NCI-H2081 treated with DMSO at 0.1 percent for 48 hours (cell line): Measurements from ENCODE around the gene MROH7.
"Not testable (repeated sequence)": the region's sequence is repeated elsewhere in the genome, so short reads cannot be mapped to it uniquely, and the experiment has no call there.

Experiments used
- DNase-seq: peaks from one replicate; lab custom pipeline; 2025; lab: John Stamatoyannopoulos, UW

MROH7 gene

DNA sequence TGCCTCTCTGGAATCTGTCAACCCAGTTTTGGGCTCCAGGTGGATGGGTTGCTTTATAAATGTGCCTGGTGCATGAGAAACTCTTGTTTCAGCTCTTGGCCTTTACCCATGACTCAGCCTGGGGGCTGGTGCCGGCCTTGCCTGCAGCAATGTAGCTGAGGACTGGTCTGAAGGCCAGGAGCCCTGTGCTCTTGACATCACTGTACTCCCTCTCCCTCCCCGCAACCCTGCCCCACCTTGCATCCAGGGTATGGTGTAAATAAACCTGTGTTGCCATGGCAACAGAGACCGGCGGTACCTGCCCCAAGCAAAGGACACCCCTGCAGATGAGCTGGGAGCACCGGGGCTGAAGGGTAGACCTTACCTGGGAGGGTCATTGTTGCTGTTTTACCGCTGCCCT lies 31.5 kb upstream of the MROH7 start:
- DNase-seq = no peak

DNA sequence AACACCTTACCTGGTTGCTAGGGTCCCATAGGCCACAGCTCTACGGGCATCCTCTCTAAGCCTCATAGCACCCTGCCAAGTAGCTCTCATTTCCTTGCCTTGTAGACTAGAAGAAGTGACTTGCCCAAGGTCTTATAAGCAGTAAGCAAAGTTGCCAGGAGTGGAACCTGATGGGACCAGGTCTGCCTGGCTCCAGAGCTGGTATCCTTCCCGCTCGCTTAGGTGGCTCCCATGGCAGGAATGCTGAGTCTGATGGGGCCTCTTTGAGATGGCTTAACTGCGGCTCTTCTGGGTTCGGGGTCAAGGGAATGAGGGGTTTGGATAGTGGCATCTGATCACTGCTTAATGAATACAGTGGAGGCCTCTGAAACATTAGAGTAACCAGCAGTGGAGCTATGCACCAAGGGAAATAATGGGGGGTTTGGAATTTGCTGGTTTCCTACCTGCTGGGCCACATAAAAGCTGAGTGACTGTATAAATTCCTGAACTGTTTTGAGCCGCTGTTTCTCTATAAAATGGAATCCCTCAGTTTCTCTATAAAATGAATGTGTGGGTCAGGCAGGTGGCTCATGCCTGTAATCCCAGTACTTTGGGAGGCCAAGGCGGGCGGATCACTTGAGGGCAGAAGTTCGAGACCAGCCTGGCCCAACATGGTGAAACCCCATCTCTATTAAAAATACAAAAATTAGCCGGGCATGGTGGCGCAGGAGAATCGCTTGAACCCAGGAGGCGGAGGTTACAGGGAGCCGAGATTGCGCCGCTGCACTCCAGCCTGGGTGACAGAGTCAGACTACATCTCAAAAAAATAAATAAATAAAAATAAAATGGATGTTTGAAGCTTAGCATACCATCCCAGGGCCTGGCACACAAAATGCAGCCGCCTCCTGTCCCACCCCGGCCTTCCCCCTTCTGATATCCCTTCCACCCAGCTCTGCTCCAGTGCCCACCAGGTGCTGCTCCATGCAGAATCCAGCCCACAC lies 30.7 kb upstream of the MROH7 start:
- no peak for DNase-seq

DNA sequence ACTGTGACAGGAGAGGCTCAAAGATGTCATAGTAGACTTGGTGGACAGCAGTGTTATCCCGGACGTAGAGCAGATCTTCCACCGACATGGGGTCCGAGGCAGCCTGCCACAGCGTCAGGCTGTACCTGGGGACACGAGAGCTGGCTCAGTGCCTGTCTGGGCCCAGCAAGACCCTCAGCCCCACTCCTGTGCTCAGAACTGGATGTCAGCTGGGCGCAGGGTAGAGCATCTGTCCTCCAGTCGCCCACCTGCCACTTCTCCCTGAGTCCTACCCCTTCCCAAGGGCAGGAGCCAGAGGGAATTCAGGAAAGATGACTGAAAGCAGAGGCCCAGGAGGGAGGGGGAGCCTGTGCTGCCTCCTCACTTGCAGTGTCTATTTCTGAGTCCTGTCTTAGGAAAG lies 30.0 kb upstream of the MROH7 start:
- DNase-seq = no peak

DNA sequence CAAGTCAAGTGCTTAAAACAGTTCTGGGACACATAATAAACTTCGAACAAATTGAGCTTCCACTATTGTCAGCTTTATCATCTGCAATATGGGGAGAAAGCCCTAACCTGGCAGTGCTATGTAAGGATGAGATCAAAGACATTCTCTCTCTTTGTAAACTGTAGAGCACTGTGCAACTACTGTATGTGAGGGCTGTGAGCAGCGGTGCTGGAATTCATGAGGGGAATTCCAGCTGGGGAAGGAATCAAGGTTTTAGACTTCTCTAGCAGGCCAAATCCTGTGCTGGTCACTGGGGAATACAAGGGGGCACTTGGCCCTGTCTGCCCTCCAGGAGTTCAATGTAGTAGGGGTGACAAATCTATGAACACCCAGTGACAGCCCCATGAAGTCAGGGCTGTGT lies 27.6 kb upstream of the MROH7 start:
- no peak for DNase-seq

DNA sequence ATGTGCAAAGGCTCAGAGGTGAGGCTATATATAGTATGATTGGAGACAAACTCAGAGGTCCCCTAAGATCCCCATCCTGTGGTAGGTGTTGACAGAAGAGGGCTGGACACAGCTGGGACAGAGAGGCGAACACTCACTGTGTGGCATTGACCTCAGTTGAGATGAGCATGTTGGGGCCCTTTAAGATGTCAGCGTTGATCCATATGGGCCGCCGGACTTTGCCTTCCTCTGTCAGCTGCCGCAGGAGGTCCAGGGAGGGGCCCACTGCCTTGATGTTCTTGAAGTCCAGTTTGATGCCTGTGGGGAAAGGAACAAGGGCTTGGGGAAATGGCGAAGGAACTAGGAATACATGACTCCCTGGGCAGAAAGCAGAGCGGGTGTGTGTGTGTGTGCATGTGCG lies 27.0 kb upstream of the MROH7 start:
- DNase-seq = no peak

DNA sequence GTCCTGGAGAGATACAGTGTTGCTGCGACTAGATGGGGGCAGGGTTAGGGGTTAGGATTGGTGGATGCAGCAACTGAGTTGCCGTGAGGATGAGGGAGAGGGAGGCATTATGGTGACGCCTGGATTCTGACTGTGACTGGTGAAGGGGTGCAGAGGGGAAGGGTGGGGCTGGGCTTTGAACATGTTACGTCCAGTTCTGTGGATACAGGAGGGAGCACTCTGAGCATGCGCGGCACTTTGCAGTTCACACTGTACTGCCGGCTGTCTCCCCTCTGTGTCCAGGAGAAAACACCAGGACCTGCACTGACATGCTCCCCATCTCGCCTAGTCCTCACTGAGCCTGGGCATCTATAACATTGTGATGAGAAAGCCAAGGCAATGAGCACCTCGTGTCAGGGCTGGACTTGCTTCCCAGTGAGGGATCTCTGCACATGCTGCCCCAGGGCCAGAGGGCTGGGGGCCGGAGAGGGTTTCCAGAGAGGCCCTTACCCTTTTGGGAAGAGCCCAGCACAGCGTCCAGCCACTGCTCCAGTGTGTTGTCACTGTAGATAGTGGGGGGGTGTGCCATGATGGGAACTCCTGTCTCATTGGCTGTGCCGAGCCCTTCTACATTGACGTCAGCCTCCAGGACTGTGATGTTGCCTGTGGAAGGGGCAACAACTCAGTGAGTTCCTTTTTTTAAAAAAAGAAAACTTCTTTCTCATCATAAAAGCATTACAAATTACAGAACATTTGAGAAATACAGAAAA lies 25.9 kb upstream of the MROH7 start:
- no peak for DNase-seq

DNA sequence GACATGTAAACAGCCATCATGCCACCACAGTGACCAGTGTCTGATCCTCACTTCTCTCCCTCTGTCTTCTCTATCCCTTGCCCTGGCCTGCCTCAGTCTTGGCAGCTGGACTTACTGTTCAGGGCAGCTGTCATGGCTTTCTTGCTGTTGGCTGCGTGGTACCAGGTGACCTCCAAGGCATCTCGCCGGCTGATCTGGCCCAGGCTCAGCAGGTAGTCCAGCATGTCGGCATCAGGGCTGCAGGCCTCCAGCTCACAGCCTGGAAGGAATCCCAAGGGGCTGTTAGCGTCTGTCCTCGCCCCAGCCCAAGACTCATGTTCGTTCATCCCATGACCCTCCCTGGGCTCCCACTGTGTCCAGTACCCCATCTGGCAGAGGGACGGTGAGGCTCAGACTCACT lies 21.8 kb upstream of the MROH7 start:
- DNase-seq = no peak

DNA sequence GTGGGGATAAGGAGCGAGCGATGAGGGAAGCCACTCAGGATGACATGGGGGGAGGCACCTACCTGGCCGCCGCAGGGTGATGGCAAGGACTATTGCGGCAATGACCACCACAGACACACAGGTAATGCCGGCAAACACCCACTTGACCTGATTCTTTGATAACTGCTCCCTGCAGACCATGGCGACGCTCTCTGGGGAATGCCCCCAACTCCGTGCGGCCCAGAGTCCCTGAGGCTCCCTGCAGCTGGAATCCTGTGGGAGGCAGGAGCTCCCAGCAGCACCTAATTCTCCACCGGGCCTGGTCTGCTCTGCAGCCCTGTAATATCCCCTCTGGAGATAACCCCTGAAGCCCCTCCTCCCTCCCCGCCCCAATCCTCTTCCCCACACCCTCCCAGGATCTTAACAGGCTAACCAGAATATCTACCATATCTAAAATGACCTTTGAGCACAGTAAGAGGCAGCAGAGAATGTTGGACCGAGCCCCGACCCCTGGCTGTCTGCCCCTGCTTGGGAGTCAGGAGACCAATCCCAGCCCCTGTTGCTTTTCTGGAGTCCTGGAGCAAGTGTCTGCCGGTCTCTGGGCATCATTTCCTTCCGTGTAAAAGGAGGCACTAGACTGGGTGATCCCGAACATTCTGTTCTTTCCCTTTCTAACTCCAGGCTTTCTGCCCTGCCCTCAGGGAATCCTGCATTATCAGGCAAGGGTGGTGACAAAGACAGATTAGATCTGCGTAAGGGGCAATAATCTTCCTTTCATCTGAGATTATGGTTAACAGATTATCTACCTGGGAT lies 18.2 kb upstream of the MROH7 start, which contains the start of gene FAM151A:
FAM151A (minus strand) TSS at position 310 of the 792 bp plus-strand sequence; CDS start at position 180, 130 bp downstream.
- no peak for DNase-seq

DNA sequence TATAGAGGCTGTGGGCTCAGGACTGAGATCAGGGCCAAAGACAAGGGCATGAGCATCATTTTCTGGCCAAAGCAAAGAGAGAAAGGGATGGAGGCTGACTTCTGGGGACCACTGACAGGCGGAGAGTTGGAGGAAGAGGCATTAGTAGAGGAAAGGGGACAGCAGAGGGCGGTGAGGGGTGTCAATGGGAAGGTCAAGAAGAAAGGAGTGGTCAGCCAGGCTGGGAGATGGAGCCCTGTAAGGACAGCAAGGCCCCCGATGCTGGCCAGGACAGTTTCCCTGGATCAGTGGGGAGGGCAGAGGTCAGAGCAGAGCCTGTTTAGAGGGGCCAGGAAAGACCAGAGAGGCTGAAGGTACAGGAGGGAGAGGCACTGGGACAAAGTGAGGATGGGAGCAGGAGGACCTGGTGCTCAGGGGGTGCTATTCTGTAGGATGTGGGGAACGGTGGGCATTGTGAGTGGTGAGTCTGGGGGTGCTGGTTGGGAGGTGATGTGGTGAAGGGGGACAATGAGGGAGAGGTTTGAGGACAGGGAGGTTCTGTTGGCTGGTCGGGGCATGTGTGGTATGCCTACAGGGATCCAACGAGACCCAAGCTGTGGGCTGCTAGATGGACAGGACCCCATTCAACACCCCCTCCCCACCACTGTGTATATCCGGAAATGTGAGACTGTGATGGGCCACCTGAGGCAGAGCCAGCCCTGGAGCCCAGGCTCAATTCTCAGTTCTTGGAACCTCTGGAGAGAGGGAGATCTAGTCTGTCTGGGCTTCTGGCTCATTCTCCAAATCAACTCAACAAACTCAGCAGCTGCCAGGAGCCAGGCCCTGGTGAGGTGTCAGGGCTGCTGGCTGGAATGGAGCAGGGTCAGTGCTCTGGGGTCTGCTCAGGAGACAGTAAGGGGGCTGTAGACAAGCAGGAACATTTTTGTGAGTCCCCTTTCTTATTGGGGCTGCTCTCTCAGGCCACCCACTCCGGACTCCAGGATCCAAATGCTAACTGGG lies 16.8 kb upstream of the MROH7 start:
- DNase-seq = no peak

DNA sequence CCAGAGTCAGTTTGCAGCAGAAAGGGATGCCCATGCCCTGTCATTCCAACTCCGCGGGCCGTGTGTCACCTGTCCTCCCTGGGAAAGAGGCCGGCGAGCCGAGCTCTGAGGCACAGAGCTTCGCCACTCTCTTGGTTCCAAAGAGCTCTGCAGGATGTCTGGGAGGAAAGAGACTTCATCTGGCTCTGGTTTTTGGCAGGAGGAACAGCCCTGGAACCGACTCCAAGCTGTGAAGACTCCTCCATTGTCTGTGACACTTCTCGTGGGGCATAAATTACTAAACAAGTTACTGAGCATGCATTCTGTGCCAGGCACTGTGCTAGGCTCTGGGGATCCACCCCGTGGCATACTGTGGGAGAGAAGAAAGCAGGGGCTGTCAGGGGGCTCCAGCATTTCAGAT lies 14.4 kb upstream of the MROH7 start:
- no peak for DNase-seq

DNA sequence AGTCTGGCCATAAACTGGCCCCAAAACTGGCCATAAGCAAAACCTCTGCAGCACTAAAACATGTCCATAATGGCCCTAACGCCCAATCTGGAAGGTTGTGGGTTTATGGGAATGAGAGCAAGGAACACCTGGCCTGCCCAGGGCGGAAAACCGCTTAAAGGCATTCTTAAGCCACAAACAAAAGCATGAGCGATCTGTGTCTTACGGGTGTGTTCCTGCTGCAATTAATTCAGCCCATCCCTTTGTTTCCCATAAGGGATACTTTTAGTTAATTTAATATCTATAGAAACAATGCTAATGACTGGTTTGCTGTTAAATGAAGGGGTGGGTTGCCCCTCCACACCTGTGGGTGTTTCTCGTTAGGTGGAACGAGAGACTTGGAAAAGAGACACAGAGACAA lies 5.8 kb upstream of the MROH7 start:
- DNase-seq = not testable (repeated sequence)

DNA sequence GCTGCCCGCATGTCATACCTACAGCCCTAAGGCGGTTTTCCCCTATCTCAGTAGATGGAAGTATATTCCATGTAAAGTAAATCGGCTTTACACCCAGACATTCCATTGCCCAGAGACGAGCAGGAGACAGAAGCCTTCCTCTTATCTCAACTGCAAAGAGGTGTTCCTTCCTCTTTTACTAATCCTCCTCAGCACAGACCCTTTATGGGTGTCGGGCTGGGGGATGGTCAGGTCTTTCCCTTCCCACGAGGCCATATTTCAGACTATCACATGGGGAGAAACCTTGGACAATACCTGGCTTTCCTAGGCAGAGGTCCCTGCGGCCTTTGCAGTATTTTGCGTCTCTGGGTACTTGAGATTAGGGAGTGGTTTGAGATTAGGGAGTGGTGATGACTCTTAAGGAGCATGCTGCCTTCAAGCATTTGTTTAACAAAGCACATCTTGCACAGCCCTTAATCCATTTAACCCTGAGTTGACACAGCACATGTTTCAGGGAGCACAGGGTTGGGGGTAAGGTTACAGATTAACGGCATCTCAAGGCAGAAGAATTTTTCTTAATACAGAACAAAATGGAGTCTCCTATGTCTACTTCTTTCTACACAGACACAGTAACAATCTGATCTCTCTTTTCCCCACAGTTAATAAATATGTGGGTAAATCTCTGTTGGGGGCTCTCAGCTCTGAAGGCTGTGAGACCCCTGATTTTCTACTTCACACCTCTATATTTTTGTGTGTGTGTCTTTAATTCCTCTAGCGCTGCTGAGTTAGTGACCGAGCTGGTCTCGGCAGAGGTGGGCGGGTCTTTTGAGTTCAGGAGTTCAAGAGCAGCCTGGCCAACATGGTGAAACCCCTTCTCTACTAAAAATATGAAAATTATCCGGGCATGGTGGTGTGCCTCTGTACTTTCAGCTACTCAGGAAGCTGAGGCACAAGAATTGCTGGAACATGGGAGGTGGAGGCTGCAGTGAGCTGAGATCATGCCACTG lies 4.8 kb upstream of the MROH7 start:
- not testable (repeated sequence) for DNase-seq

DNA sequence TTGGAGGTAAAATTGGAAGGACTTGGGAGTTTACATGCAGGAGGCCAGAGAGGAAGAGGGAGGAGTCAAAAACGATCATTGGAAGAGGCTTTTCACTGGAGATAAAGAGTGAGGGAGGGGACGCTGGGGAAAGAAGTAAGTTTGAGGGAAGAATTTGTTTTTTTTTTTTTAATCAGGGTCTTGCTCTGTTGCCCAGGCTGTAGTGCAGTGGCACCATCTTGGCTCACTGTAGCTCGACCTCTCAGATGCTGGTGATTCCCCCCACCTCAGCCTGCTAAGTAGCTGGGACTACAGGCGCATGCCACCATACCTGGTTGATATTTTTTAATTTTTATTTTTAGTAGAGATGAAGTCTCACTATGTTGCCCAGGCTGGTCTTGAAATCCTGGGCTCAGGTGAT lies 1.2 kb upstream of the MROH7 start:
- DNase-seq = no peak

DNA sequence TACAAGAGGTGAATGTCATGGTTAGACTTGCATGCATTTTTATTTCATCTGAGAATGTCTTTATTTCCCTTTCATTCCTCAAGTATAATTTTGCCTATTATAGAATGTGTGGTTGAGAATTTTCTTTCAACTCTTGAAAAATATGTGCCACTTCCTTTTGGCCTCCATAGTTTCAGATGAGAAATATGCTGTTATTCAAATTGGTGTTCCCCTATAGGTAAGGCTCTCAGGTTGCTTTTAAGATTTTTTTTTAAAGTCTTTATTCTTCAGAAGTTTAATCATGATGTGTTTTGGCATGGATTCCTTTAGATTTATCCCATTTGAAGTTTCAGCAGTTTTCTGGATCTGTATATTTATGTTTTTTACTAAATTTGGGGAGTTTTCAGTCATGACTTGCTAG lies 2.1 kb downstream of the MROH7 start:
- no peak for DNase-seq

DNA sequence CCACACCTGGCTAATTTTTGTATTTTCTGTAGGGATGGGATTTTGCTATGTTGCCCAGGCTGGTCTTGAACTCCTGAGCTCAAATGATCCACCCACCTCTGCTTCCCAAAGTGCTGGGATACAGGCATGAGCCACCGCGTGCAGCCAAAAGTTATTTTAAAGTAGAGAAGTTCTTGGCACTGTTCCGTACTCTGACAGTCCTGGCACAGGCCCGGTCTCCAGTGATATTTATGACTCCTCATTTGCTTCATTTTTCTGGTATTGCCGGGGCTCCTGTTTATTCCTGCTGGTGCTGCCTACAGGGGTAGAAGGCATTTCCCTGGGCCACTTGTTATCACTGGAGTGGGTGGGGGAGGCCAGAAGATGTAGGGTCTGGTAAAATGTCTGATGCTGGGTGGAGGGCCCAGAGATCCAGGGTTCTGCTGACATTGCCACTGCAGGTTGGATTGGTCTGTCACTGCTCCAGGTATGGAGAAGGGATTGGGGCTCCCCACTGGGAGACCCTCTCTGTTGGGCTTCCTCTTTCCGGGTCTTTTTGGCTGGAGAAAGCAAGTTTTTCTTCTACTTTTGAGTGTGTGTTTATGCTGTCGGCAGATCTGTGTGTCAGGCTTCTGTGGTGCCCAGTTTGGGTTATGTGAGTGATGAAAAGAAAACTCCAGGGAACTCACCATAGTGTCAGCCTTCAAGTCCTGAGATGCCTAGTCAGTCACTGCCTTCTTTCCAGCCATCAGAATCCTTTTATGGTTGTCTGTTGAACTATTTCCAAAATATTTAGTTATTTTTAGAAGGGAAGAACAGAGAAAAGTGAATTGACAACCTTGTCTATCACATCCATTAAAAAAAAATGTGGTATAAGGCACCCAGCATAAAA lies 4.5 kb downstream of the MROH7 start:
- DNase-seq = no peak

DNA sequence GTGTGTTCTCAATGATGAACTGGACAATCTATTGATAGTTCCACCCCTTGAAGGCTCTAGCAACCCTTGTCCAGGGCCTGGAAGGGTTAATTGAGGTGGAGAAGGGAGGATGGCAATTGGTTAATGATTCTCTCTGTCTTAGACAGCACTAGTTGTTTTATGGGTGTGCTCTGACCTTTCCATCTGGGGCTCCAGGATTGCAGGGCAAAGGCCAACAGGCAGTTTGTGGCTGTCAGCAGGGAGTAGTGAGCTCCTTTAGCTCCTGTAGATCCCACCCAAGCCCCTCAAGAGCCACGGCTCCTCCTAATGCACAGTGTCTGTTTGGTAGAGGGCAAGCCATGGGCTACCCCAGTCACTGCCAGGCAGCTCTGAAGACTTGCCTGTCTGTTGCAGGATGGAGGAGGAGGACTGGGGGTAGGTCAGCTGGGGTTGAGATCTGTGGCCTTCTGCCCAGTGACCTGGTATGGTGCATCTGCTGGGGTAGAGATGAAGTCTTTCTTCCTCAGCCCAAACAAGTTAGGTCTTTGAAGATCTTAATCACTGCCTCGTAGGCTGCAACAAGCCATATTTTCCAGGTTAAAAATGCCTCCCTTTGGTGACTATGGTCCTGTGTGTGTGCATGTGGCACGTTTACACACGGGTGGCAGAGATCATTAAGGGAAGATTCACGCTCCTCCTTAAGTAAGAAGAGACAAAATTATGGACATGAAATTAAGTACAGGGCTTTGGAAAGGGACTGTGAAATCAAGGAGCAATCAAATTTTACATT lies 7.7 kb downstream of the MROH7 start:
- no peak for DNase-seq

DNA sequence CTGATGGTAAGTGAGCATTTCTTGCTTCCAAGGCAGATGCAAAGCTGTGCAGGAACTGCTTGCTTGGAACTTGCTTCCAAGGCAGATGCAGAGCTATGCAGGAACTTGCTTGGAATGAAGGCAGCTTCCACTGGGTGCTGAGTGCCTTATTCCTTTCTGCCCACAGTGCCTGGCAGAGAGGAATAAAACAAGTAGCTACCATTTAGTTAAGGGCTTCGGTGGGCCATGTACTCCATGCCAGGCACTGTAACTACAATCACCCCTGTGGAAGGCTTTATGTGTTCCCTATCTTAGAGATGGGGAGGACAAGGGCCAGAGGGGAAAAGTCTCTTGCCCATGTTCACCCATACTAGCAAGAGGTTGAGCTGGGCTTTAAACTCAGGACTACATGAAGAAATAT lies 8.3 kb downstream of the MROH7 start:
- DNase-seq = no peak

DNA sequence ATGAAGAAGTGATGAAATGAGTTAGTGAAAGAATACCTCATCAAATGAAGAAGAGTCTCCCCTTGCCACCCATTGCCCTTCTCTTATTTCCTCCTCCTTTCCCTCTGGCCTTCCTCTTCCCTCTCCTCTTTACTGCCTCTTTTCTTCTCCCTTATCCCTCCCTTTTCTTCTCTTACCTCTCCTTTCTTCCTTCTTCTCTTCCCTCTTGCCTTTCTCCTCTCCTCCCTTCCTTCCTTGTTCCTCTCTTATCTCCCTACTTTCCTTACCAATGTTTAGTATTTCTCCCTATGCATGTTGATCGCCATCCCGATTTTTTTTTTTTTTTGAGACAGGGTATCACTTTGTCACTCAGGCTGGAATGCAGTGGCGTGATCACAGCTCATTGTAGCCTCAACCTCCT lies 8.8 kb downstream of the MROH7 start:
- no peak for DNase-seq
